ENCODE data around the gene IL18RAP. TPM values are rescaled to one million over a fixed set of nuclear protein-coding genes. Genes with fewer than 3 reads are reported as not detected.

Gene IL18RAP
- total and polyA plus RNA-seq, 7 donors = 0.04 to 0.45 (median 0.12) TPM

GRCh38 chr2:102418421-102418961 is 4.5 kb upstream of the IL18RAP start:
- no peak for DNase-seq
- TF ChIP-seq CTCF (IDR thresholded peaks at IDR 0.05) = no peak

GRCh38 chr2:102420290-102420689 is 2.7 kb upstream of the IL18RAP start:
- DNase-seq (no peak), ATAC-seq (no peak)
- Histone ChIP-seq H3K27me3 (ENCODE audit: insufficient read depth in 3 of 3, low read length in 2 of 3) (peaks cover 0 to 5% (median 2%) of the 10 kb centered on the region in 3 donors), H3K9me3 (no peaks in the 10 kb centered on the region), H3K4me3 (no peak overlapping the region), H3K4me1 (no peaks in the 10 kb centered on the region), H3K36me3 (ENCODE audit: insufficient read depth in 1 of 2, low read depth in 1 of 2) (no peaks in the 10 kb centered on the region), H3K27ac (no peak overlapping the region)
- no peak for TF ChIP-seq CTCF (IDR thresholded peaks at IDR 0.05)
- WGBS, 3 donors = 85 to 88% (median 85%) methylated on average over 4 of the region's 4 CpGs
- intact Hi-C loops (cut with DNase I) = no loop called here

More at GRCh38 chr2:102418421-102418961, 4.5 kb upstream of the IL18RAP start:
- no peak for ATAC-seq
- intact Hi-C loops (cut with DNase I) = no loop called here
- H3K4me1 ChIP-seq = no peaks in the 10 kb centered on the region
- H3K36me3 ChIP-seq (ENCODE audit: insufficient read depth in 1 of 2, low read depth in 1 of 2) = no peaks in the 10 kb centered on the region
- H3K4me3 ChIP-seq = no peak overlapping the region
- no peak overlapping the region for H3K27ac ChIP-seq
- H3K27me3 ChIP-seq (ENCODE audit: insufficient read depth in 3 of 3, low read length in 2 of 3) = peaks cover 0 to 5% (median 2%) of the 10 kb centered on the region in 3 donors
- H3K9me3 ChIP-seq = no peaks in the 10 kb centered on the region
- 47 to 59% (median 54%) methylated on average over 2 of the region's 2 CpGs for WGBS, 3 donors

GRCh38 chr2:102421890-102422759 is 835 bp upstream of the IL18RAP start:
- Histone ChIP-seq H3K27me3 (ENCODE audit: insufficient read depth in 3 of 3, low read length in 2 of 3) (peaks cover 0 to 5% (median 2%) of the 10 kb centered on the region in 3 donors), H3K27ac (no peak overlapping the region), H3K4me1 (no peaks in the 10 kb centered on the region), H3K9me3 (no peaks in the 10 kb centered on the region), H3K36me3 (ENCODE audit: insufficient read depth in 1 of 2, low read depth in 1 of 2) (no peaks in the 10 kb centered on the region), H3K4me3 (no peak overlapping the region)
- DNase-seq (no peak), ATAC-seq (no peak)
- intact Hi-C loops (cut with DNase I) = no loop called here
- TF ChIP-seq CTCF (IDR thresholded peaks at IDR 0.05) = no peak
- 74 to 82% (median 76%) methylated on average over 5 of the region's 5 CpGs for WGBS, 3 donors

- peaks cover 5% of the 10 kb centered on the region for H3K9me3 ChIP-seq
- no peak for TF ChIP-seq CTCF (IDR thresholded peaks at IDR 0.05)
- H3K27ac ChIP-seq = no peak overlapping the region
- intact Hi-C loops (cut with DNase I) = no loop called here
- no peak overlapping the region for H3K4me3 ChIP-seq
- peaks cover 0 to 2% (median 0%) of the 10 kb centered on the region in 3 donors for H3K27me3 ChIP-seq (ENCODE audit: insufficient read depth in 3 of 3, low read length in 2 of 3)
- H3K4me1 ChIP-seq = no peaks in the 10 kb centered on the region
- DNase-seq (no peak), ATAC-seq (no peak)
- no peaks in the 10 kb centered on the region for H3K36me3 ChIP-seq (ENCODE audit: insufficient read depth in 1 of 2, low read depth in 1 of 2)
- 57 to 76% (median 71%) methylated on average over 2 of the region's 2 CpGs for WGBS, 3 donors
Measured at GRCh38 chr2:102423368-102423767, 408 bp downstream of the IL18RAP start.

Measured in psoas muscle (tissue), 8 donors.